SK-N-SH (cell line): ENCODE measurements around the gene SLC25A18. TPM values are rescaled to one million over a fixed set of nuclear protein-coding genes. Genes with fewer than 3 reads are reported as not detected.
A peak's percentile ranks its signal among the peaks of the same experiment; 100 is the strongest.
"Not testable (repeated sequence)": the region's sequence is repeated elsewhere in the genome, so short reads cannot be mapped to it uniquely, and the experiment has no call there.

Experiments used
- CTCF ChIA-PET: fragments of 300-600, 350-600 bp; formaldehyde crosslinking; extraction: SDS; loops from one replicate; lab custom pipeline; 2021; lab: Yijun Ruan, JAX
- POLR2A ChIA-PET: fragments of 350-600 bp; sonication (Branson Sonifier 250); formaldehyde crosslinking; extraction: SDS; loops from one replicate; lab custom pipeline; 2020; ENCODE audit warnings: antibody characterized with exemption, inconsistent platforms; lab: Yijun Ruan, JAX
- DNase-seq: peaks from one replicate; pipeline ENCODE4 v3.0.0; 2012
- H2AFZ ChIP-seq: fragments of 200-600 bp; sonication (generic); 2 replicates; pipeline ENCODE4 v1.8.1; 2016; ENCODE audit warnings: antibody characterized with exemption, mild to moderate bottlenecking, low read depth
- H3F3A ChIP-seq: fragments of 200-600 bp; sonication (generic); replicated peaks from 2 replicates; pipeline ENCODE3; 2016; ENCODE audit warnings: antibody characterized with exemption, mild to moderate bottlenecking; ENCODE audit not compliant: insufficient read depth
- H3K27ac ChIP-seq, 2 experiments: fragments of 200-500 bp in 1 of 2; fragments of 200-600 bp in 1 of 2; sonication (Bioruptor generic) in 1 of 2; sonication (generic), shearing (Covaris generic) in 1 of 2; 2 replicates each; pipeline versions ENCODE4 v1.5.1 to v1.6.1; 2014 to 2016; ENCODE audit warnings: low read depth in 2 of 2, inconsistent platforms in 1 of 2, low read length in 1 of 2, mild to moderate bottlenecking in 1 of 2, mixed read lengths in 1 of 2
- H3K27me3 ChIP-seq: fragments of 200-600 bp; sonication (generic), shearing (Covaris generic); 2 replicates; pipeline ENCODE4 v1.6.1; 2016; ENCODE audit warnings: mixed run types; ENCODE audit not compliant: insufficient read depth
- H3K36me3 ChIP-seq, 2 experiments: fragments of 200-500 bp in 1 of 2; fragments of 200-600 bp in 1 of 2; sonication (Bioruptor generic) in 1 of 2; sonication (generic) in 1 of 2; replicated peaks in 1 of 2; 2 replicates each; pipeline versions ENCODE3 to v1.5.1; 2014 to 2016; ENCODE audit warnings: low read length in 1 of 2, mild to moderate bottlenecking in 1 of 2; ENCODE audit not compliant: insufficient read depth in 2 of 2, control insufficient read depth in 1 of 2
- H3K4me1 ChIP-seq, 2 experiments: fragments of 200-500 bp in 1 of 2; fragments of 200-600 bp in 1 of 2; sonication (Bioruptor generic) in 1 of 2; sonication (generic), shearing (Covaris generic) in 1 of 2; 2 replicates each; pipeline versions ENCODE4 v1.5.1 to v1.6.1; 2014 to 2016; ENCODE audit warnings: low read depth in 1 of 2, low read length in 1 of 2, mixed run types in 1 of 2; ENCODE audit not compliant: insufficient read depth in 2 of 2, control insufficient read depth in 1 of 2
- H3K4me2 ChIP-seq: fragments of 200-600 bp; sonication (generic), shearing (Covaris generic); 2 replicates; pipeline ENCODE4 v1.6.1; 2017; ENCODE audit warnings: mixed run types
- H3K4me3 ChIP-seq, 2 experiments: fragments of 200-500 bp in 1 of 2; fragments of 200-600 bp in 1 of 2; sonication (Bioruptor generic) in 1 of 2; sonication (generic), shearing (Covaris generic) in 1 of 2; 2 replicates each; pipeline versions ENCODE4 v1.5.1 to v1.8.1; 2014 to 2016; ENCODE audit warnings: low read depth in 2 of 2, inconsistent platforms in 1 of 2, low read length in 1 of 2, mild to moderate bottlenecking in 1 of 2, mixed read lengths in 1 of 2, moderate library complexity in 1 of 2
- H3K79me2 ChIP-seq: fragments of 200-600 bp; sonication (generic); 2 replicates; pipeline ENCODE4 v1.8.1; 2017; ENCODE audit warnings: mild to moderate bottlenecking; ENCODE audit not compliant: insufficient read depth
- H3K9ac ChIP-seq: fragments of 200-600 bp; sonication (generic); 2 replicates; pipeline ENCODE4 v1.6.1; 2017; ENCODE audit warnings: mixed run types
- H3K9me2 ChIP-seq: fragments of 200-600 bp; sonication (generic); 2 replicates; pipeline ENCODE4 v1.6.1; 2017; ENCODE audit warnings: mixed run types
- H3K9me3 ChIP-seq: fragments of 200-600 bp; sonication (generic); 2 replicates; pipeline ENCODE4 v1.6.1; 2017; ENCODE audit warnings: mixed run types, mild to moderate bottlenecking, moderate library complexity
- H4K20me1 ChIP-seq: fragments of 200-600 bp; sonication (generic); 2 replicates; pipeline ENCODE4 v1.6.1; 2017; ENCODE audit warnings: mild to moderate bottlenecking, mixed run types; ENCODE audit not compliant: insufficient read depth
- CHD2 ChIP-seq: fragments of 150-350 bp; IDR thresholded peaks from 2 replicates; pipeline ENCODE4 v1.6.1; 2018; ENCODE audit warnings: low read length; ENCODE audit not compliant: partially characterized antibody
- ELF1 ChIP-seq: IDR thresholded peaks from 2 replicates; pipeline ENCODE4 v1.4.0; 2012
- FOSL2 ChIP-seq: IDR thresholded peaks from 2 replicates; pipeline ENCODE4 v1.4.0; 2012; ENCODE audit warnings: low read depth, mild to moderate bottlenecking, moderate library complexity, borderline replicate concordance
- FOXM1 ChIP-seq: IDR thresholded peaks from 2 replicates; pipeline ENCODE4 v1.4.0; 2012; ENCODE audit warnings: low read depth, mild to moderate bottlenecking
- GATA2 ChIP-seq: sonication (generic); formaldehyde crosslinking; IDR thresholded peaks from 2 replicates; pipeline ENCODE4 v1.5.0; 2020; ENCODE audit warnings: mild to moderate bottlenecking, missing genetic modification reagents
- RAD21 ChIP-seq: IDR thresholded peaks from 2 replicates; pipeline ENCODE4 v1.6.1; 2012; ENCODE audit warnings: mild to moderate bottlenecking, low read length
- WGBS: methylation state at CpG from one replicate; pipeline ENCODE4 v1.1.6; 2017; ENCODE audit warnings: low lambda C conversion rate; 5-methylcytosine and 5-hydroxymethylcytosine counted together
- polyA plus RNA-seq, 3 experiments: library from polyadenylated mRNA; depleted of rRNA; stranded (reverse); fragments of >200 nt; gene quantifications; 2 replicates each; pipeline ENCODE4 v1.2.3, GENCODE V29; 2012

The SLC25A18 gene
- polyA plus RNA-seq, 1 of the 3 experiments (the other 2 are of a cell fraction): 0.02 TPM

- no peak for TF ChIP-seq RAD21
- no peak for TF ChIP-seq FOXM1
- TF ChIP-seq CHD2: no peak
Measured at GRCh38 chr22:17633998-17634323, 70.7 kb downstream of the SLC25A18 start (continued).

GRCh38 chr22:17634696-17635095 lies 71.4 kb downstream of the SLC25A18 start:
- Histone ChIP-seq H3K4me2 (no peak overlapping the region), H3F3A (peaks cover 62% of the 10 kb centered on the region), H3K9ac (no peak overlapping the region), H3K9me3 (no peaks in the 10 kb centered on the region), H3K9me2 (no peaks in the 10 kb centered on the region), H3K36me3 (no peaks in the 10 kb centered on the region), H3K4me1 (peaks cover under 1 to 20% of the 10 kb centered on the region in 2 experiments; a peak in 2 of 4 replicates), H3K4me3 (no peak overlapping the region), H3K79me2 (peaks cover 21% of the 10 kb centered on the region), H3K27me3 (no peaks in the 10 kb centered on the region), H4K20me1 (no peaks in the 10 kb centered on the region), H3K27ac (peak overlapping the region in 1 of 2 experiments; percentile 87; a peak in 2 of 4 replicates), H2AFZ (no peak overlapping the region)
- WGBS: 83% methylated on average over 3 of the region's 3 CpGs
- DNase-seq: no peak
- TF ChIP-seq FOSL2 (peak; percentile 44; the same call in 1 of the 2 replicates), ELF1 (no peak)
- ChIA-PET CTCF (no interaction called here), POLR2A (no interaction called here)

GRCh38 chr22:17636850-17637249 lies 73.6 kb downstream of the SLC25A18 start:
- H3K9me3 ChIP-seq, DNase-seq, H3K27me3 ChIP-seq, H3K36me3 ChIP-seq, CTCF ChIA-PET, H4K20me1 ChIP-seq, H2AFZ ChIP-seq, H3K9ac ChIP-seq, H3K4me2 ChIP-seq, H3K27ac ChIP-seq, H3K4me3 ChIP-seq, H3K9me2 ChIP-seq: not testable (repeated sequence)
- Histone ChIP-seq H3K79me2 (peaks cover 31% of the 10 kb centered on the region), H3F3A (peaks cover 63% of the 10 kb centered on the region), H3K4me1 (peaks cover 7 to 22% of the 10 kb centered on the region in 2 experiments; a peak in 2 of 4 replicates)
- WGBS: 97% methylated on average over 10 of the region's 10 CpGs
- POLR2A ChIA-PET: interaction anchor here (0.7 kb wide), 1 partner anchor 341 kb away, joined by 6 read pairs; no protein-coding TSS in a partner anchor

GRCh38 chr22:17637490-17638181 lies 74.3 kb downstream of the SLC25A18 start:
- H3F3A ChIP-seq: peaks cover 55% of the 10 kb centered on the region
- H3K79me2 ChIP-seq: peaks cover 39% of the 10 kb centered on the region
- H3K9me3 ChIP-seq: no peaks in the 10 kb centered on the region
- DNase-seq: no peak
- WGBS: 60% methylated on average over 10 of the region's 10 CpGs
- H3K4me1 ChIP-seq: peaks cover 7 to 14% of the 10 kb centered on the region in 2 experiments; a peak in 2 of 4 replicates
- no peaks in the 10 kb centered on the region for H3K27me3 ChIP-seq
- POLR2A ChIA-PET: no interaction called here
- no peaks in the 10 kb centered on the region for H4K20me1 ChIP-seq
- no peaks in the 10 kb centered on the region for H3K9me2 ChIP-seq
- H3K36me3 ChIP-seq: peaks cover 0 to 8% of the 10 kb centered on the region in 2 experiments
- TF ChIP-seq RAD21 (no peak), GATA2 (CRISPR knock-in tag) (0 out of 2 replicates have a peak, but pooled peaks have one; percentile 12)
- H2AFZ ChIP-seq: peak overlapping the region; percentile 90
- CTCF ChIA-PET: no interaction called here
- H3K9ac ChIP-seq: peak overlapping the region; percentile 94
- H3K4me2 ChIP-seq: peak overlapping the region; percentile 84
- H3K4me3 ChIP-seq: peak overlapping the region; percentile 62 to 93
- H3K27ac ChIP-seq: peak overlapping the region; percentile 94 to 96
